ENCODE data around the gene LILRB2. TPM values are rescaled to one million over a fixed set of nuclear protein-coding genes. Genes with fewer than 3 reads are reported as not detected.

LILRB2 gene
- total and polyA plus RNA-seq, 2 experiments from 2014 or later: not detected

DNA sequence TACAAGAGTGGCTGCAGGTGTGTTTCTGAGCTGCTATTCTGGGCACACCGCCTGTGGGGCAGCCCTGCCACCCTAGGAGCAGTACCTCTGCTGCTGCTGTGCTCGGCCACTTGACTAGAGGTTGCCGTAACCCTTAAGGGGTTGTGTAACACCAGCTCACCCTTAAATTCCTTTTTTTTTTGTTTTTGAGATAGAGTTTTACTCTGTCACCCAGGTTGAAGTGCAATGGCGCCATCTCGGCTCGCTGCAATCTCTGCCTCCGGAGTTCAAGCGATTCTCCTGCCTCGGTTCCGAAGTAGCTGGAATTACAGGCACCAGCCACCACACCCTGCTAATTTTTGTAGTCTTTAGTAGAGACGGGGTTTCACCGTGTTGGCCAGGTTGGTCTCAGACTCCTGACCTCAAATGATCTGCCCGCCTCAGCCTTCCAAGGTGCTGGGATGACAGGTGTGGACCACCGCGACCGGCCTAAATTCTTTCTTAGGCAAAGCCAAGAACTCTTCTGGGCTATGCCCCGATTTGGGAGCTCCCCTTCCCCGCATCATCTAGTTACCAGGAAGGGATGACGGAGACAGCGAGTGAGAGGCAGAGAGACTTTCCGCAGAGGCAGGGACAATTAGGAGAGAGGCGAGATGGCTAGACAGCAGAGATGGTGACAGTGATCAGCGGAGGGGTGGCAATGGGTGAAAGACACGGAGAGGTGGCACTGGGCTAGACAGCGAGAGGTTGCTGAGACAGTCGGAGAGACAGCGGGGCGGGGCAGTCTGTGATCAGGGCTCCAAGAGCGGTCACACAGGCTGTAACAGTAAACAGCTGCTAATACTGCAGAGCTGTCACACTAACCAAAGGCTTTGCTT lies 36.4 kb upstream of the LILRB2 start:
- Histone ChIP-seq H3F3A (replicated peaks; ENCODE audit: low read depth) (no peaks in the 10 kb centered on the region), H3K9me2 (ENCODE audit: insufficient read depth) (no peaks in the 10 kb centered on the region), H3K36me3 (ENCODE audit: insufficient read depth) (no peaks in the 10 kb centered on the region; the same call in none of the 2 replicates), H3K27ac (ENCODE audit: low read depth) (peak overlapping the region; percentile 35), H3K79me2 (replicated peaks; ENCODE audit: insufficient read depth) (no peaks in the 10 kb centered on the region), H3K27me3 (ENCODE audit: insufficient read depth) (no peaks in the 10 kb centered on the region), H3K4me1 (ENCODE audit: insufficient read depth) (peaks cover 5% of the 10 kb centered on the region; the same call in 1 of the 2 replicates), H3K4me2 (peak overlapping the region; percentile 48), H2AFZ (no peak overlapping the region), H4K20me1 (replicated peaks; ENCODE audit: insufficient read depth) (no peaks in the 10 kb centered on the region), H3K4me3 (peak overlapping the region; percentile 39; the same call in 1 of the 2 replicates)
- Mint-ChIP-seq H3K4me1 (peaks cover 6% of the 10 kb centered on the region; the same call in 2 of the 3 replicates), H3K27me3 (ENCODE audit: insufficient read depth, low read depth, poor library complexity) (peaks cover 14% of the 10 kb centered on the region), H3K36me3 (ENCODE audit: low read depth) (peaks cover 13% of the 10 kb centered on the region), H3K4me3 (no peak overlapping the region), H3K27ac (peak overlapping the region; percentile 49; the same call in 1 of the 2 replicates), H3K9me3 (peaks cover 23% of the 10 kb centered on the region)
- ATAC-seq (peak; percentile 75), DNase-seq (ENCODE audit: low spot score) (peak; percentile 44)
- TF ChIP-seq POLR2AphosphoS5 (IDR thresholded peaks at IDR 0.05; ENCODE audit: low read depth): peak; percentile 82
- TF ChIP-seq STAT1 (IDR thresholded peaks at IDR 0.05; ENCODE audit: unreplicated experiment): no peak

DNA sequence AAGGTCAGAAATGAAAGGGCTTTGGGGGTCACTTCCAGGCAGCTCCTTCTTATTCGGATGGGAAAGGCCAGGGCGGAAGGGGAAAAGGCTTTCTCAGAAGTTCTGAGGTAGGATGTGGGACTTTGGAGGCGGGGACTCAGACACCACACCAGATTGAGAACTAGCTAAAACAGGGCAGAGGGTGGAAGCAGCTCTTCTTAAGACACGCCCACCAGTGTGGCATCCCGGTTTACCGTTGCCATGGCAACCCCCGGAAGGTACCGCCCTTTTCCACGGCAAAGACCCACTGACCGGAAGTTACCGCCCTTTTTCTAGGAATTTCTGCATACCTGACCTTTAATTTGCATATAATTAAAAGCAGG lies 35.8 kb upstream of the LILRB2 start:
- Histone ChIP-seq H4K20me1 (replicated peaks; ENCODE audit: insufficient read depth) (no peaks in the 10 kb centered on the region), H3K4me3 (no peak overlapping the region), H3K27ac (ENCODE audit: low read depth) (peak overlapping the region; percentile 35; the same call in 1 of the 2 replicates), H3K4me1 (ENCODE audit: insufficient read depth) (peaks cover 5% of the 10 kb centered on the region; the same call in 1 of the 2 replicates), H3F3A (replicated peaks; ENCODE audit: low read depth) (no peaks in the 10 kb centered on the region), H3K4me2 (peak overlapping the region; percentile 68; the same call in 1 of the 2 replicates), H3K36me3 (ENCODE audit: insufficient read depth) (no peaks in the 10 kb centered on the region; the same call in 1 of the 2 replicates), H2AFZ (peak overlapping the region; percentile 52; the same call in 1 of the 2 replicates), H3K27me3 (ENCODE audit: insufficient read depth) (no peaks in the 10 kb centered on the region), H3K9me2 (ENCODE audit: insufficient read depth) (no peaks in the 10 kb centered on the region), H3K79me2 (replicated peaks; ENCODE audit: insufficient read depth) (no peaks in the 10 kb centered on the region)
- peaks cover 6% of the 10 kb centered on the region; the same call in 2 of the 3 replicates for H3K4me1 Mint-ChIP-seq
- ATAC-seq (peak; percentile 88), DNase-seq (ENCODE audit: low spot score) (peak; percentile 99)
- H3K36me3 Mint-ChIP-seq (ENCODE audit: low read depth): peaks cover 7% of the 10 kb centered on the region
- no peak overlapping the region for H3K27ac Mint-ChIP-seq
- H3K9me3 Mint-ChIP-seq: peaks cover 17% of the 10 kb centered on the region
- peaks cover 11% of the 10 kb centered on the region for H3K27me3 Mint-ChIP-seq (ENCODE audit: insufficient read depth, low read depth, poor library complexity)
- no peak overlapping the region for H3K4me3 Mint-ChIP-seq
- TF ChIP-seq CREB1 (CRISPR knock-in tag; IDR thresholded peaks at IDR 0.05; ENCODE audit: low read depth) (no peak), JUNB (IDR thresholded peaks at IDR 0.05; ENCODE audit: unreplicated experiment) (no peak), STAT1 (IDR thresholded peaks at IDR 0.05; ENCODE audit: unreplicated experiment) (no peak), NANOG (IDR thresholded peaks at IDR 0.05; ENCODE audit: borderline replicate concordance) (no peak), POLR2AphosphoS5 (IDR thresholded peaks at IDR 0.05; ENCODE audit: low read depth) (no peak)
- TF ChIP-seq, protein P1, sequence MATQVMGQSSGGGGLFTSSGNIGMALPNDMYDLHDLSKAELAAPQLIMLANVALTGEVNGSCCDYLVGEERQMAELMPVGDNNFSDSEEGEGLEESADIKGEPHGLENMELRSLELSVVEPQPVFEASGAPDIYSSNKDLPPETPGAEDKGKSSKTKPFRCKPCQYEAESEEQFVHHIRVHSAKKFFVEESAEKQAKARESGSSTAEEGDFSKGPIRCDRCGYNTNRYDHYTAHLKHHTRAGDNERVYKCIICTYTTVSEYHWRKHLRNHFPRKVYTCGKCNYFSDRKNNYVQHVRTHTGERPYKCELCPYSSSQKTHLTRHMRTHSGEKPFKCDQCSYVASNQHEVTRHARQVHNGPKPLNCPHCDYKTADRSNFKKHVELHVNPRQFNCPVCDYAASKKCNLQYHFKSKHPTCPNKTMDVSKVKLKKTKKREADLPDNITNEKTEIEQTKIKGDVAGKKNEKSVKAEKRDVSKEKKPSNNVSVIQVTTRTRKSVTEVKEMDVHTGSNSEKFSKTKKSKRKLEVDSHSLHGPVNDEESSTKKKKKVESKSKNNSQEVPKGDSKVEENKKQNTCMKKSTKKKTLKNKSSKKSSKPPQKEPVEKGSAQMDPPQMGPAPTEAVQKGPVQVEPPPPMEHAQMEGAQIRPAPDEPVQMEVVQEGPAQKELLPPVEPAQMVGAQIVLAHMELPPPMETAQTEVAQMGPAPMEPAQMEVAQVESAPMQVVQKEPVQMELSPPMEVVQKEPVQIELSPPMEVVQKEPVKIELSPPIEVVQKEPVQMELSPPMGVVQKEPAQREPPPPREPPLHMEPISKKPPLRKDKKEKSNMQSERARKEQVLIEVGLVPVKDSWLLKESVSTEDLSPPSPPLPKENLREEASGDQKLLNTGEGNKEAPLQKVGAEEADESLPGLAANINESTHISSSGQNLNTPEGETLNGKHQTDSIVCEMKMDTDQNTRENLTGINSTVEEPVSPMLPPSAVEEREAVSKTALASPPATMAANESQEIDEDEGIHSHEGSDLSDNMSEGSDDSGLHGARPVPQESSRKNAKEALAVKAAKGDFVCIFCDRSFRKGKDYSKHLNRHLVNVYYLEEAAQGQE (IDR thresholded peaks at IDR 0.05; ENCODE audit: unreplicated experiment): no peak
- TF ChIP-seq, protein P2, sequence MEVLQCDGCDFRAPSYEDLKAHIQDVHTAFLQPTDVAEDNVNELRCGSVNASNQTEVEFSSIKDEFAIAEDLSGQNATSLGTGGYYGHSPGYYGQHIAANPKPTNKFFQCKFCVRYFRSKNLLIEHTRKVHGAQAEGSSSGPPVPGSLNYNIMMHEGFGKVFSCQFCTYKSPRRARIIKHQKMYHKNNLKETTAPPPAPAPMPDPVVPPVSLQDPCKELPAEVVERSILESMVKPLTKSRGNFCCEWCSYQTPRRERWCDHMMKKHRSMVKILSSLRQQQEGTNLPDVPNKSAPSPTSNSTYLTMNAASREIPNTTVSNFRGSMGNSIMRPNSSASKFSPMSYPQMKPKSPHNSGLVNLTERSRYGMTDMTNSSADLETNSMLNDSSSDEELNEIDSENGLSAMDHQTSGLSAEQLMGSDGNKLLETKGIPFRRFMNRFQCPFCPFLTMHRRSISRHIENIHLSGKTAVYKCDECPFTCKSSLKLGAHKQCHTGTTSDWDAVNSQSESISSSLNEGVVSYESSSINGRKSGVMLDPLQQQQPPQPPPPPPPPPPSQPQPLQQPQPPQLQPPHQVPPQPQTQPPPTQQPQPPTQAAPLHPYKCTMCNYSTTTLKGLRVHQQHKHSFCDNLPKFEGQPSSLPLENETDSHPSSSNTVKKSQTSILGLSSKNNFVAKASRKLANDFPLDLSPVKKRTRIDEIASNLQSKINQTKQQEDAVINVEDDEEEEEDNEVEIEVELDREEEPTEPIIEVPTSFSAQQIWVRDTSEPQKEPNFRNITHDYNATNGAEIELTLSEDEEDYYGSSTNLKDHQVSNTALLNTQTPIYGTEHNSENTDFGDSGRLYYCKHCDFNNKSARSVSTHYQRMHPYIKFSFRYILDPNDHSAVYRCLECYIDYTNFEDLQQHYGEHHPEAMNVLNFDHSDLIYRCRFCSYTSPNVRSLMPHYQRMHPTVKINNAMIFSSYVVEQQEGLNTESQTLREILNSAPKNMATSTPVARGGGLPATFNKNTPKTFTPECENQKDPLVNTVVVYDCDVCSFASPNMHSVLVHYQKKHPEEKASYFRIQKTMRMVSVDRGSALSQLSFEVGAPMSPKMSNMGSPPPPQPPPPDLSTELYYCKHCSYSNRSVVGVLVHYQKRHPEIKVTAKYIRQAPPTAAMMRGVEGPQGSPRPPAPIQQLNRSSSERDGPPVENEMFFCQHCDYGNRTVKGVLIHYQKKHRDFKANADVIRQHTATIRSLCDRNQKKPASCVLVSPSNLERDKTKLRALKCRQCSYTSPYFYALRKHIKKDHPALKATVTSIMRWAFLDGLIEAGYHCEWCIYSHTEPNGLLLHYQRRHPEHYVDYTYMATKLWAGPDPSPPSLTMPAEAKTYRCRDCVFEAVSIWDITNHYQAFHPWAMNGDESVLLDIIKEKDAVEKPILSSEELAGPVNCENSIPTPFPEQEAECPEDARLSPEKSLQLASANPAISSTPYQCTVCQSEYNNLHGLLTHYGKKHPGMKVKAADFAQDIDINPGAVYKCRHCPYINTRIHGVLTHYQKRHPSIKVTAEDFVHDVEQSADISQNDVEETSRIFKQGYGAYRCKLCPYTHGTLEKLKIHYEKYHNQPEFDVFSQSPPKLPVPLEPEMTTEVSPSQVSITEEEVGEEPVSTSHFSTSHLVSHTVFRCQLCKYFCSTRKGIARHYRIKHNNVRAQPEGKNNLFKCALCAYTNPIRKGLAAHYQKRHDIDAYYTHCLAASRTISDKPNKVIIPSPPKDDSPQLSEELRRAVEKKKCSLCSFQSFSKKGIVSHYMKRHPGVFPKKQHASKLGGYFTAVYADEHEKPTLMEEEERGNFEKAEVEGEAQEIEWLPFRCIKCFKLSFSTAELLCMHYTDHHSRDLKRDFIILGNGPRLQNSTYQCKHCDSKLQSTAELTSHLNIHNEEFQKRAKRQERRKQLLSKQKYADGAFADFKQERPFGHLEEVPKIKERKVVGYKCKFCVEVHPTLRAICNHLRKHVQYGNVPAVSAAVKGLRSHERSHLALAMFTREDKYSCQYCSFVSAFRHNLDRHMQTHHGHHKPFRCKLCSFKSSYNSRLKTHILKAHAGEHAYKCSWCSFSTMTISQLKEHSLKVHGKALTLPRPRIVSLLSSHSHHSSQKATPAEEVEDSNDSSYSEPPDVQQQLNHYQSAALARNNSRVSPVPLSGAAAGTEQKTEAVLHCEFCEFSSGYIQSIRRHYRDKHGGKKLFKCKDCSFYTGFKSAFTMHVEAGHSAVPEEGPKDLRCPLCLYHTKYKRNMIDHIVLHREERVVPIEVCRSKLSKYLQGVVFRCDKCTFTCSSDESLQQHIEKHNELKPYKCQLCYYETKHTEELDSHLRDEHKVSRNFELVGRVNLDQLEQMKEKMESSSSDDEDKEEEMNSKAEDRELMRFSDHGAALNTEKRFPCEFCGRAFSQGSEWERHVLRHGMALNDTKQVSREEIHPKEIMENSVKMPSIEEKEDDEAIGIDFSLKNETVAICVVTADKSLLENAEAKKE (CRISPR knock-in tag; IDR thresholded peaks at IDR 0.05): no peak
- TF ChIP-seq, protein P3, sequence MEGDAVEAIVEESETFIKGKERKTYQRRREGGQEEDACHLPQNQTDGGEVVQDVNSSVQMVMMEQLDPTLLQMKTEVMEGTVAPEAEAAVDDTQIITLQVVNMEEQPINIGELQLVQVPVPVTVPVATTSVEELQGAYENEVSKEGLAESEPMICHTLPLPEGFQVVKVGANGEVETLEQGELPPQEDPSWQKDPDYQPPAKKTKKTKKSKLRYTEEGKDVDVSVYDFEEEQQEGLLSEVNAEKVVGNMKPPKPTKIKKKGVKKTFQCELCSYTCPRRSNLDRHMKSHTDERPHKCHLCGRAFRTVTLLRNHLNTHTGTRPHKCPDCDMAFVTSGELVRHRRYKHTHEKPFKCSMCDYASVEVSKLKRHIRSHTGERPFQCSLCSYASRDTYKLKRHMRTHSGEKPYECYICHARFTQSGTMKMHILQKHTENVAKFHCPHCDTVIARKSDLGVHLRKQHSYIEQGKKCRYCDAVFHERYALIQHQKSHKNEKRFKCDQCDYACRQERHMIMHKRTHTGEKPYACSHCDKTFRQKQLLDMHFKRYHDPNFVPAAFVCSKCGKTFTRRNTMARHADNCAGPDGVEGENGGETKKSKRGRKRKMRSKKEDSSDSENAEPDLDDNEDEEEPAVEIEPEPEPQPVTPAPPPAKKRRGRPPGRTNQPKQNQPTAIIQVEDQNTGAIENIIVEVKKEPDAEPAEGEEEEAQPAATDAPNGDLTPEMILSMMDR (conservative IDR thresholded peaks at IDR 0.05; ENCODE audit: low read depth in 2 of 2): no peak

Measured in GM23338 (cell line).